Ishikawa (cell line): Measurements from ENCODE around the gene SLC24A3.

Experiments used
- CEBPB ChIP-seq: IDR thresholded peaks from 2 replicates; pipeline ENCODE4 v1.6.1; 2012
- CREB1 ChIP-seq: IDR thresholded peaks from 2 replicates; pipeline ENCODE4 v1.6.1; 2012; ENCODE audit warnings: low read depth
- EP300 ChIP-seq: IDR thresholded peaks from 2 replicates; pipeline ENCODE4 v1.6.1; 2012; ENCODE audit warnings: borderline replicate concordance
- FOXM1 ChIP-seq: IDR thresholded peaks from 2 replicates; pipeline ENCODE4 v1.6.1; 2012; ENCODE audit warnings: low read depth, borderline replicate concordance
- NFIC ChIP-seq: IDR thresholded peaks from 2 replicates; pipeline ENCODE4 v1.6.1; 2012
- RAD21 ChIP-seq: IDR thresholded peaks from 2 replicates; pipeline ENCODE4 v1.6.1; 2012; ENCODE audit warnings: low read depth
- TAF1 ChIP-seq: IDR thresholded peaks from 2 replicates; pipeline ENCODE4 v1.6.1; 2012; ENCODE audit warnings: low read depth, mild to moderate bottlenecking
- TCF12 ChIP-seq: IDR thresholded peaks from 2 replicates; pipeline ENCODE4 v1.6.1; 2012; ENCODE audit warnings: low read depth
- TEAD4 ChIP-seq: IDR thresholded peaks from 2 replicates; pipeline ENCODE4 v1.6.1; 2012
- USF1 ChIP-seq: IDR thresholded peaks from 2 replicates; pipeline ENCODE4 v1.6.1; 2012
- YY1 ChIP-seq: IDR thresholded peaks from 2 replicates; pipeline ENCODE4 v1.6.1; 2012; ENCODE audit warnings: low read depth
- ZBTB7A ChIP-seq: IDR thresholded peaks from 2 replicates; pipeline ENCODE4 v1.6.1; 2012; ENCODE audit warnings: low read depth
- TF ChIP-seq, protein P1 (sequence below): IDR thresholded peaks from 2 replicates; pipeline ENCODE4 v1.6.1; 2012; ENCODE audit warnings: low read depth, mild to moderate bottlenecking
- TF ChIP-seq, protein P2 (sequence below): IDR thresholded peaks from 2 replicates; pipeline ENCODE4 v1.6.1; 2012

- TF ChIP-seq EP300 (no peak), TAF1 (no peak), RAD21 (no peak), TEAD4 (no peak), USF1 (no peak), YY1 (no peak), CREB1 (no peak), CEBPB (no peak), ZBTB7A (no peak), NFIC (no peak), FOXM1 (no peak), TCF12 (no peak)
- TF ChIP-seq, protein P1, sequence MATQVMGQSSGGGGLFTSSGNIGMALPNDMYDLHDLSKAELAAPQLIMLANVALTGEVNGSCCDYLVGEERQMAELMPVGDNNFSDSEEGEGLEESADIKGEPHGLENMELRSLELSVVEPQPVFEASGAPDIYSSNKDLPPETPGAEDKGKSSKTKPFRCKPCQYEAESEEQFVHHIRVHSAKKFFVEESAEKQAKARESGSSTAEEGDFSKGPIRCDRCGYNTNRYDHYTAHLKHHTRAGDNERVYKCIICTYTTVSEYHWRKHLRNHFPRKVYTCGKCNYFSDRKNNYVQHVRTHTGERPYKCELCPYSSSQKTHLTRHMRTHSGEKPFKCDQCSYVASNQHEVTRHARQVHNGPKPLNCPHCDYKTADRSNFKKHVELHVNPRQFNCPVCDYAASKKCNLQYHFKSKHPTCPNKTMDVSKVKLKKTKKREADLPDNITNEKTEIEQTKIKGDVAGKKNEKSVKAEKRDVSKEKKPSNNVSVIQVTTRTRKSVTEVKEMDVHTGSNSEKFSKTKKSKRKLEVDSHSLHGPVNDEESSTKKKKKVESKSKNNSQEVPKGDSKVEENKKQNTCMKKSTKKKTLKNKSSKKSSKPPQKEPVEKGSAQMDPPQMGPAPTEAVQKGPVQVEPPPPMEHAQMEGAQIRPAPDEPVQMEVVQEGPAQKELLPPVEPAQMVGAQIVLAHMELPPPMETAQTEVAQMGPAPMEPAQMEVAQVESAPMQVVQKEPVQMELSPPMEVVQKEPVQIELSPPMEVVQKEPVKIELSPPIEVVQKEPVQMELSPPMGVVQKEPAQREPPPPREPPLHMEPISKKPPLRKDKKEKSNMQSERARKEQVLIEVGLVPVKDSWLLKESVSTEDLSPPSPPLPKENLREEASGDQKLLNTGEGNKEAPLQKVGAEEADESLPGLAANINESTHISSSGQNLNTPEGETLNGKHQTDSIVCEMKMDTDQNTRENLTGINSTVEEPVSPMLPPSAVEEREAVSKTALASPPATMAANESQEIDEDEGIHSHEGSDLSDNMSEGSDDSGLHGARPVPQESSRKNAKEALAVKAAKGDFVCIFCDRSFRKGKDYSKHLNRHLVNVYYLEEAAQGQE: no peak
- TF ChIP-seq, protein P2, sequence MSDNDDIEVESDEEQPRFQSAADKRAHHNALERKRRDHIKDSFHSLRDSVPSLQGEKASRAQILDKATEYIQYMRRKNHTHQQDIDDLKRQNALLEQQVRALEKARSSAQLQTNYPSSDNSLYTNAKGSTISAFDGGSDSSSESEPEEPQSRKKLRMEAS: no peak
Observed at GRCh38 chr20:19642860-19643259, 430.4 kb downstream of the SLC24A3 start.
